OCI-M1 (cell line): ENCODE measurements around the gene MAL.
A peak's percentile ranks its signal among the peaks of the same experiment; 100 is the strongest.

Experiments
- DNase-seq: peaks from one replicate; lab custom pipeline; 2025; lab: John Stamatoyannopoulos, UW

MAL gene

DNA sequence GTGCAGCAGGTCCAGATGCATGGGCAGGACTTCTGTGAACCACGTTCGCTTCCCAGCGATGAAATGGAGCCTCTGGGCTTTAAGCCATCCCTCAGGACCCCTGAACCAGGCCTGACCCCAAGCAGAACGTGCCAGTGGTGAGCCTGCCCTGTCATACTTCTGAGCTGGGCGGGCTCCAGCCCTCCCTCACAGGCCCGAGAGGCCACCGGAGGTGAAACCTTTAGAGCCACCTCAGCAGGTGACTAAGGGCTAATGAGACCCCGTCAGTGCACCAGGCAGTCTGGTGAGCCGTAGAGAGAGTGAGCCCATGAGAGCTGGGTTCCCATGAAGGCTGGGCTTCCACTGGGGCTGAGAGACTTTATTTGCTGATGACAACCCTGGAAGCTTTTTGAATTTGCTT lies 8.9 kb upstream of the MAL start:
- no peak for DNase-seq

DNA sequence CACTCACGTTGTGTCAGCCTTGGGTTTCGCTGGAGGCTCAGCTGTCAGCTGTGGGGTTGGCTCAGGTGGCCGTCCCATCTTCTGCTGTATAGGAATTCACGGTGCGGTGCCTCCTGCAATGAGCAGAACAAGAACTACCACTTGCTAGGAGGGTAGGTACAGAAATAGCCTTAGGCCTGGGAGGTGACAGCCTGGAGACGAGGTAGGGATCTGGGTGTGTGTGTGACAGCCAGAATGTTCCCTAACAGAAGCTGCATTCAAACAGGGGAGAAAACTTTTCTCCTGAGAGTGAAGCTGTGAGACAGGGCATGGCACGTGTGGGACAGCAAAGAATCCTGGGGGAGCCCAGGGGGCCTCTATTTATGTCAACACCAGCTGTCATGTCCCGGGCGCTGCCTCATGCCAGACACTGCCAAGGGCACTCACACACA lies 8.4 kb upstream of the MAL start:
- DNase-seq = no peak

DNA sequence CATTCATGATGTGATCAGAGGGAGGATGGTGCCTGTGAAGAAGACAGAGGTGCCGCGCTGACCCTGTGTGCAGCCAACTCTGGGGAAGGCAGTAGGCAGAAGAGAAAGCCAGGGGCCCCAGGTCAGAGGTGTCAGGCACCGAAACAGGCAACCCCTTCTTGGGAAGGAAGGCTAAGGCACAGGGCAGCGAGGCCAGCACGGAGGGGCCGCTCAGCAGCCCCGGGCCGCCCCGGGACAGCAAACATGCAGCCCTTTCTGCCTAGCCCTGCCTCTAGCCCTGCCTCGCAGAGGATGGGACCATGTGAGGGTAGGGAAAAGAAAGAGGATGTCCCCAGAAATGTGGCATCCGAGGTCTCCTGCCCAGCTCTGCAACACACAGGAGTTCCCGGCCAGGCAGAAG lies 7.7 kb upstream of the MAL start:
- DNase-seq = no peak

DNA sequence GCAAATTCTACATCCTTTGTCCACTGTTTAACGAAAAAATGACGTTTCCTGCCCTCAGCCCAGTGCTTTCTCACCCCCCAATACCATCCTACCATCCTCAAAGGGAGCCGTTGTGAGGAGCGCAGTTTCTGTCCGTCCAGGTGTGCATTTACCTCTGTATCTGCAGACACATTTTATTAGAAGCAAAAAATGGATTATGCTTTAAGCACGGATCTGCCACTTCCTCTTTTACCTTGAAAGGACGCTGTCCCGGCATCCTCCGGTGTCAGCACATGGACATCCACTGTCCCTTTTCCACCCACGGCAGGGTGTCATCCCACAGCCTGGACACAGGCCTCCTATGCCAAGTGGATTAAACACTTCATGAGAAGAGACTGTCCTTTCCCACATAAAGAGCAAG lies 7.2 kb upstream of the MAL start:
- no peak for DNase-seq

DNA sequence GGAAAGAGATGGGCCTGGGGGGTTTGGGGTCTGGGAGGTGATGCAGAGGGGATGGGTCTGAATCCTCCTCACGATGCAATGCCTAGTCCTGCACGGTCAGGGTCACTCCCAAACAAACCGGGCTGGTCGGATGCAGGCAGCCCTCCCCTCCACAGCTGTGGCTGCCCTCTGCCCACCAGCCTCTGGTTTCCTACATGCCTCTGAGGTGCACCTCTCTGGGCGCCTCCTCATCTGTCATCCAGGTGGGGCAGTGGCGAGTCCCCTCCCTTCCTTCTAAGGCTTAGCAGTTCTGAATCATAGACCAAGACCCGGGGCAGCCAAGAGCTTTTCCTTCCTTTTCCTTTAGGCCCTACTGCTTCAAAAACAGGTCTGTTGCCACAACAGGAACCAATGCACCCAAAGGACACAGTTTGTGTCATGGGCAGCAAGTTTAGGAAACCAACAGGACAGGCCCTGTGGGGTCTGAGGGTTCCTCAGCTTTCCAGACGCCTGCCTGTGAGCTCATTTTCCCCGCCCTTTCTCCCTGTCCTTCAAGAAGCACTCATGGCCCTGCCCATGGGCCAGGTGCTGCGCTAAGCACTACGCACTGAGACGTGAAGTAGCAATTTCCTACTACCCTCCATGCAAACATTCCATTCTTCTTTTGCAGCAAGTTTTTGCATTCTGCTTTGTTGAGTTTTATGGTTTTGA lies 6.5 kb upstream of the MAL start:
- no peak for DNase-seq

DNA sequence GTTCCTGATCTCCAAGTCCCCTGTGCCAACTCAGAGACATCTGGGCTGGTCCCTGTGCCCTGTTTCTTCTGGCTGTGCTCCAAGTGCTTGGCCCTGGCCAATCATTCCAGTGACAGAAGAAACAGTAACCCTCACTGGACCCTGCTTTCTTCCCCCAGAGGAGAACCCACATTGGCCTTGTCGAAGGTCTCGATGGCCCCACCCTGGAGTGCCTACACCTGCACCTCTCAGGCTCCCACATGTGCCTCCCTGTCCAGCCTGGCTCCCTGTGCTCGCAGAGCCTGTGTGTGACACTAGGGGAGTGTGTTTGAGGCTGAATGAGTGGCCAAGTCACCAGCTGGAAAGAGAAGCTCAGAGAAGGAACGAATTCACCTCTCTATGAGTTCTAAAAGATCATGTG lies 5.9 kb upstream of the MAL start:
- no peak for DNase-seq

DNA sequence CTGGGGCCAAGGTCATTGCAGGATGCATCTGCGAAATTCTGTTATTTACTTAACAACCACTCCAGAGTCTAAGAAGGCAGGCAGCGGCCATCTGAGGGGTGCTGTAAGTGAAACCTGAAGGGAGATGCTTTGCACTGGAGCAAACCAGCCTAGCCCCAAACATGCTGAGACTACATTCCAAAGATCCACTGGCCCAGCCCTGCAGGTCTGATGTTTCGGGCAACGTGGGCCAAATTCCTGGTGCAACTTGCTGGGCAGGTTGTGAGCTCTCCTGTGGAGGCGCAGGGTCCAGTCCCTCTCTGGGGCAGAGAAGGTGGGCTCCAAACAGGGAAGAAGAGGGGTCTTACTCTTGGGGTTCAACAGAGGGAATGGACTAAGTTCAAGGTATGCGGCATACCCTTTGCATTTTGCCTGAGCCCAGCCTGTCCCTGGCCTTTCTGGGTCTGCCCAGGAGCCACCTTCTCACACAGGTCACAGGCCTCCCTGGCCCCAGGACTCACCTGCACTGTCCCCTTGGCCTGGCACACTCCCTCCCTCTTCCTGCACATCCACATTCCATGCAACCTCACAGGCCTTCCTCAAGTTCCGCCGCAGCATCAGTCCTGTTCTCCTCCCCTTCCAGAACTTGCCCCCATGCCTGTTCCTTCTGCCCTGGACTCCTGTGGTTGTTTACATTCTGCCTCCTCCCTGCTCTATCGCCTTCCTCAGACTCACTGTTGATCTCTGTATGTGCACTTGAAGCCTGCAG lies 5.1 kb upstream of the MAL start:
- no peak for DNase-seq

DNA sequence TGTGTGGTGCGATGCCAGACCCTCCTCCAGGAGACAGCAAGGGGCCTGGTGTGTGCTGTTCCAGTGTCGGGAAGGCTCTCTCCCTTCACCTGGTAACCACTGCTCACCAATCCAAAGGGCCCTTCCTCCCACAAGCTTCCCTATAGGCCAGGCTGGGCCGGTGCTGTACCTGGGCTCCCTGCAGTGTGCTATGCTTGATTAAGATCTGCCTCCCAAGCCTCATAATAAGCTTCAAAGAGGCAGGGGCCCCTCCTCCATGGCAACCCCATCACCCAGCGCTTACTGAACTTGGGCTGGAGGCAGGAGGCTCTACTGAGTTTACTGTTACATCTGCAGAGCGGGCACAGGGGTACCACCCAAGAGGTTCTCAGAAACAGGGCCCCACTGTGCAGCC lies 4.5 kb upstream of the MAL start:
- no peak for DNase-seq

DNA sequence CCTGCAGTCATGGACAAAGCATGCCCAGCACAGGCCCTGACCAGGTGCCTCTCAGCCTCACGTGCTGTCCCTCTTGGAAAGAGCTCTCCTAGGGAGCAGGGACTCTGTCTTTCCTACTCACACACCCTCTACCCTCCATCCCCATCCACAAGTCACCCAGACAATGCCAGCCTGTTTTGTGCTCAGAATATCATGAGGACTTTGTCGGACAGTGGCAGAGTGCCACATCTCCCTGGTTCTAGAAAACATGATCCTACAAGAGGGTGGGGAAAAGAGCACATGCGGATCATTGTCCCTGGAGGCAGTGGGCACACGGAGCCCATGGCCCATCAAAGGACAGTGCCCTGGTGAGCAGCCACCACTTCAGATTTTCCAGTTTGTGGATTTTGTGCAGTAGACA lies 3.7 kb upstream of the MAL start:
- no peak for DNase-seq

DNA sequence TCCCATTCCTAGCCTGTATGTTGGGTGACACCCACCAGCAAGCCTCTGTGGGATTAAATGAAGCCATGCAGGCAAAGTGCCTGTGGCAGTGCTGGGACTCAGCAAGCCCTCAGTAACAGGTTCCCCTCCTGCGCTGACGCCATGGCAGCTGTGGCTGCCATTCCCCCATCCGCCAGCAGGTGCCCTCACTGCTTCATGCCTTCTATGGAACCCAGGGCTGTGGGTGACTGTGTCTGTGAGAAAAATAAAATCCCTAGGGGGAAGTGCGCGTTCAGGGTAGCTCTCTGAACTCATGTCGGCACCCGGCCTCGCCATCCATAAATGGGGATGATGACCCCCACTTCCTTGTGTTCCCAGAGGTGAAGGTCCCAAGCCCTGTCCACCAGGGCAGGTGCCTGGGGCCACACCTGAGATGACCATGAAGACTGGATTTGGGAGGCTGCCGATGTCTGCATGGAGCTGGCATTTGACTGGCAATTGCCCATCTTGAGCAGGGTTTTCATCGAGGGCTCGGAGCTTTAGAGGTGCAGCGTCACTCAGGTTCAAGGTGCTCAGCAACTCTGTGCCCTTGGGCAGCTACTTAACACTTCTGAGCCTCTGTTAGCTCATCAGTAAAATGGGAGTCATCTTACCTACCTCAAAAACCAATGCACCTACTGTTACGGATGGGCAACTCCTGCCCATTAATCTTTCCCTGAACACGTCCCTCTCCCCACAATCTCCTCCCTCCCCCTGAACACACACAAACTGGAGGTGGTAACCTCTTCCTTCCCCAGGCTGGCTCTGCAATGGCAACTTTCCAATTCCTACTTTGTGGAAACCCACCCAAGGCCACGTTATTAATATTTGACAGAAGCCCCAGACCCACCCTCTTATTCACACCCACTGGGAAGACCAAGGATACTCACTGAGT lies 2.9 kb upstream of the MAL start:
- DNase-seq = peak; percentile 85

DNA sequence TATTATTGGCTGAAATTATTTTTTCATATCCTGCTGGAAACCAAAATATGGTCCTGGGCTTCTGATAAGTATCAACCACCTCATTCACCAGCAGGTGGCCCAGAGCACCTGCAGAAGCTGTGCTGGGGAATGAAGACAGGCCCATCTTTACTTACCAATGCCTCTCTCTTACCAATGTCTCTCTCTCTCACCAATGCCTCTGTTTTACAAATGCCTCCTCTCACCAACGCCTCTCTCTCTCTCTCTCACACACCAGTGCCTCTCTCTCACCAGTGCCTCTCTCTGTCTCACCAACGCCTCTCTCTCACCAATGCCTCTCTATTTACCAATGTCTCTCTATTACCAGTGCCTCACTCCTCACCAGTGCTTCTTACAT lies 2.3 kb upstream of the MAL start:
- no peak for DNase-seq

DNA sequence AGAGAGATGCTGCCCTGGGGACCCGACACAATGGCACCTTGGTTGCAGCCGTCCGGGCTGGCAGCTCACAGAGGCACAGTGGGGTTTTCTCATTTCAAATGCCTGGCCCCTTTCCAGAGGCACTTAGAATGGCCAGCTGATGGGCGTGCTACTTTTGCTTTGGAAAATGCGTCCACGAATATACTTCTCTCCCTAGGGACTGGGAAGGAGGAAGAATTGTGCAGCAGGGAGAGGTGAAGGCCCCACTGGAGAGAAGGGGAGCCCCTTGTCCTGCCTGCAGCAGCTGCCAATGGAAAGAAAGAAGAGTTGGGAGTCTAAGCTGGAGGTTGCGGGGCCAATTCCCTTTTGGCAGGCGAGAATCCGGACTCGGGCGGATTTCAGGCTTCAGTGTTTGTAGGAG lies 1.1 kb upstream of the MAL start:
- DNase-seq = no peak

DNA sequence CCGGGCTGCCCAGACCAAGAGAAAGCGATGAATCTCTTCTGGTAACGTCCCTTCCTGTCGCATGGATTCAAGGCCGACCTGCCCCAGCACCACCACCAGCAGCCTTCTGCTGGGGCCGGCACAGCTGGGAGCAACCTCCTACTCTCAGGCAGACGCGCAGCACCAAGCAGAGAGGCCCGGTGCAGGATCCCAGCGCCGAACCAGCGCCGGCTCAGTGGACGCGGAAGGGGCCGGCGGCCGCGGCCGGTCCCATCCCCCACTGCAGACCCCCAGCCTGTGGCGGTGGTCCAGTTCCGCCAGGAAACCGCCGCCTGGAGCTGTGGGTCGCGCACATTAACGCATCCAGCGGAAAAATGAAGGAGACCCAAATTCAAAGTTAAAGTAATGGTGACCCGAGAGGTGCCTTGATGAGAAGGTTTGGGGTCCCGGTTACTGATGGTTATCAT lies 525 bp upstream of the MAL start:
- no peak for DNase-seq

DNA sequence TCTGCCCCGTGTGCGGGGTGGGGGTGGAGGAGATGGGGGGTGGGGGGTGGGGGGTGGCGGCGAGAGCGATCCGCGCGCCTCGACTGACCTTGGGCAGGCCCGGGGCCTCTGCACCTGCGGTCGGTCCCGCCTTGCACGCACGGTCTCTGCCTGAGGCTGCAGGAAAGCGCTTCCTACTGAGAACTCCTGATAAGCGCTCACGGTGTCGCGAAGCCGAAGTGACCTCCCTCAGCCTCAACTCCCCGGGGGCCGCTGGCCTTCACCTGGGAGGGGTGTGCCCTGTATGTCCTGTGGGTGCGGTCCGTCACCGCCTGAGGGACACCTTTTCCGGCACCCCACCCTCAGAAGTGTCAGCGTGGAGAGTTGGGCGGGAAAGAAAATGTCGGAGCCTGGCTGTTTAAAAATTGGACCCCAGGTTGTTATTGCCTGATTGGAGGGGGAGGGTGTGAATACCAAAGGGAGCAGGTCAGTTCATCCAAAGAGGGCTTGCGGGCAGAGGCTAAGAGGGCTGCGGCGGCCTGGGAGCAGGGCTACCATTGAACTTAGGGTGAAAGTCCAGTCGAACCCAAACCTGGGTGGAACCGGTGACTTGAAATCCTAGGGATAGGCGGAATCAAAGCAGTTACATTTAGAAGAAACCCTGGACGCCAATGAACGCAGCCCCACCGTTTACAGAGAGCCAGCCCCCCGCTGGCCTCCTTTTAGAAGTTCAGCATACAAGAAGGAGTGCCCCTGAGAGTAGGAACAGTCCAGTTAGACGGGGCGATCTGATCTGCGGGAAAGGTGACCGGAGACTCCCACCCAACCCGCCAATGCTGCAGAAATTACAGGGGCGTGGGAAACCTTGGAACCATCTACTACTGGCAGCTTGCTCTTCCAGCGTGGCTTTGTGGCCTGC lies 1.2 kb downstream of the MAL start:
- no peak for DNase-seq

DNA sequence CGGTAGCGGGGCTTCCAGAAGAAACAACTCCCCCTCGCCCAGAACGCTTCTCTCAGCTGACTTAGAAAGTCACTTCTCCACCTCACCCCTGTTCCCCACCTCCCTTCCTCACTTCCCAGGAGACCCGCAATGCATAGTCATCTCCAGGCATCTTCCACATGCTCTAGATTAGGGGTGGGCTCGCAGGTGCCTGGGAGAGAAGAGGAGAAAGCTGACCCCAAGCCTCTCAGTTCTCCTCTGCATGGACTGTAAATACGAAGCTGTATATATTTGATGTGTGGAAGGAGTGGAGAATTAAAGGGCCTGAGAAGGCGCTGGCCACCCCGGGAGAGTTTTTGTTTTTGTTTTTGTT lies 1.8 kb downstream of the MAL start:
- DNase-seq = no peak

DNA sequence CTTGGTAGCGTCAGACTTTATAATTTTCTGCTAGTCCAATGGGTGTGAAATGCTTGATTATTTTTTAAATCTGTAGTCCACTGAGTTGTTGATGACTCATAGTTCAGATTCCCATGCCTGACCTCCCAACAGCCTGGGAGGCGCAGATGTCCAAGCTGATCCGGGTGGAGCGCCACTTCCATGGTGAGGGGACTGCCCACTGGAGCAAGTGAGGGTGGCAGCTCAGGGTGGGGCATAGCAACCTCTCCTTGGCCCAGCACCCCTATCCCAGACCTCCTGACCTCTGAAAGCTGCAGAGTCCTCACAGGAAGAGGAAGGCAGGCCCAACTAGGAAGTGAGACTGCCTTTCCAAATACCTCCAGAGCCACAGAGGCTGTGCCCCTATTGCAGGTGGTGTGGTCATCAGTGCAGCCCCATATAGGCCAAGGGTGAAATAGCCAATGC lies 4.4 kb downstream of the MAL start:
- no peak for DNase-seq

DNA sequence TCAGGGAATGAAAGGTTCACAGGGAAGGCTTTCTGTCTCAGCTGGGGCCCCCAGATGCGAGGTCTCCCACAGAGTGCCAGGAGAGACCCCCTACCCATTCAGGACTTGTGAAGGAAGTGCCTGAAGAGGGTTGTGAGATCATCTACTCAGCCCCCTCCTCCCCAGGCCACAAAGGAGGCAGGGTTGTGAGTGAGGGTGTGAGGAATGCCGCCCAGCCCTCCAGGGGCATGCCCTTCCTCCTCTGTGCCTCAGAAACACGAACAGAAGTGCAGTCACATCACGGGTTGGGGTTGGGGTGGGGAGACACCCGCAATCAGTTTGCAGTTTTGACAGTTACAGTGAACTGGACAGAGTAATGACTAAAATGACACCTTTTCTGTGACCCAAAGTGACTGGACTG lies 5.0 kb downstream of the MAL start:
- DNase-seq = no peak

DNA sequence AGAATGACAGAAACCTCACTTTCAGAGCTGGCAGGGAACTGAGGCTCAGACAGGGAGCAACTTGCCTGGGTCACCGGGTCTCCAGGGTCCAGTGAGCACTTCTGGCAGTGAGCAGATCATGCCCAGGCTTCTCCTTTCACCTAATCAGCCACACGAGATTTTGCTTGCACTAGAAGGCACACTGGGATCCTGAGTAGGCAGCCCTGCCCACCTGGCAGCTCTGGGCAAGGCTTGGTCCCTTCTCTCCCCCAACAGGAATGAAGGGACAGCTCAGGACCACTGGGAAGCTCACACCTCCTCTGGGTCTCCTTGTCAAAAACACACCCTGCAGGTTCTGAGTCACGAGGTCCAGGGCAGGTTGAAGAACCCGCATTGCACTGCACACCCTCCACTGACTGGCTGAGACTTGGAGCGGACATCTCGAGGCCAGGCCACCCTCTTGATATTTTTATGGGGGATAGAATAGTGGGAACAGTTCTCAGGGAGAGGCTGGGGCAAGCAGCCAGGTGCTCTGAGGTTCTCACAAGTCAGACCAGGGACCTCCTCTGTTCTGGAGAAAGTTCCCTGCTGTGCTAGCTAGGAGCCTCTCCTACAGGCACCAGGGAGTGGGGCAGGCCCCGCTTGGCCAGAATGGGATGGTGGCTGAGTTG lies 5.7 kb downstream of the MAL start:
- DNase-seq = no peak

DNA sequence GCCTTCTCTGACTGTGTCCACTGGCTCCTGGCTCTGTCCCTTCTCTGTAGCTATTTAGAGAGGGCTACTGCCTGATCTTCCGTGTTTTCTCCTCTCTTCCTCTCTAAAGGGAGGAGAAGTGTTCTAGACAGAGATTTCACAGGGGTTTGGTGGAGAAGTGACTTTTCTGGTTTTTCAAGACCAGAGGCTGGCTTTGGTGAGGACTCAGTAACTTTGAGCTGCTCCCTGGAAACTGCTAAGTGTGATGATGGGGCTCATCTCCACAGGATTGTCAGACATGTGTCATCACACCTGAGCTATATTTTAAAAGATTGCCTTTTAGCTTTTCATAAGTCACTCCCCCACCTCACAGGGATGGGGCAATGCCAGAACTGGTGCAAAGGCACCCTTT lies 6.2 kb downstream of the MAL start:
- DNase-seq = no peak

DNA sequence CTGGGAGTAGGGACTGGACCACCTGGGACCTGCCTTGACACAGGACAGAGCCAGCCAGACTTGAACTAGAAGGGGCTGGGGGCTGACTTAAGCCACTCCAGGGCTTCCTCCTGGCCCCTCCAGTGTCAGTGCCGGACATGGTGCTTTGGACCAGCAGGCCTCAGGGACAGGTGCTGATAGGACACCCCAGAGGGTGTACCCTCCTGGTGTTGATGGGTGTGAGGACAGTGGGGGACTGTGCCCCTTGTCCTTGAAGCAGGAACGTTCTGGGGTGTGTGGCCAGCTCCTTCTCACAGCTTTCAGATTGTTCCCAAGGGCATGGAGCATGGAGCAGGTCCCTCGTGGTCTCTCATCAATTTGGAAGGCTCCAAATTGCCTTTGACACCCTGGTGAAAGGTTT lies 6.8 kb downstream of the MAL start:
- no peak for DNase-seq

DNA sequence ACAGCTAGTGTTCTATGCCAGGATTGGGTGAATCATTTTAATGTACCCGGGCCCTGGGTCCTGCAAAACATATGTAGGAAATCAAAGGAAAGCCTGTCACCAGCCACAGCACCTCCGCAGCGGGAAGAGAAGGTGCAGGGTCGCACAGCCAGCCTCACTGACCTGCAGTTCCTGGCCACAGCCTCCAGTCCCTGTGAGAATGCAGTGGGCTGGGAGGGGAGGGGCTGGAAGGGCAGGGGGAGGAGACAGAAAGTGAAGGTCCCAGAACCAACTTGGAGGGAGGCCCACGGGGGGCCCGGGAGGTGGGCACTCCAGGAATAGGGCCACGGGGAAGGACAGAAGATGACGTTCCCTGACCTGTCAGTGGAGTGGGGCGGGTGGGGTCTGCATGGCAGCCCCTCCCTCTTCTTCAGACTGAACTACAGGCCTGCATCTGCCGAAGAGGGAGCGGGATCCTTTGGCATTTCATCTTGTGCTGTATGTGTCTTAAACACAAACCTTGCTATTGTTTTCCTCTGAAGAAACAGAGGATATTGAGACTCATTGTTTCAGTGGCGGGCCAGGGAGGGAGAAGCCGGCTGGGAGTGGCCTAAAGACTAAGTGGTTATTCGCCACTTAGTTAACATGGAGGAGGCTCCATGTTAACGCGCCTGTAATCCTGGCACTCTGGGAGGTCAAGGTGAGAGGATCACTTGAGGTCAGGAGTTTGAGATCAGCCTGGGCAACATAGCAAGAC lies 7.5 kb downstream of the MAL start:
- no peak for DNase-seq
